ENCODE data around the gene GAB2.

GRCh38 chr11:78416285-78417174 is 1.1 kb downstream of the GAB2 start:
- TF ChIP-seq POLR2A (IDR thresholded peaks at IDR 0.05; ENCODE audit: low read length): peak; percentile 64
- no peak for TF ChIP-seq GATA1 (IDR thresholded peaks at IDR 0.05; ENCODE audit: low read depth, low read length)

Data from erythroblast (primary cell).